GM10248 (cell line): Measurements from ENCODE around the gene RASGRP3.
A peak's percentile ranks its signal among the peaks of the same experiment; 100 is the strongest.

Experiments
- CTCF ChIA-PET: fragments of 300-600 bp; sonication (Branson Sonifier 250); formaldehyde crosslinking; extraction: SDS; loops from one replicate; lab custom pipeline; 2021; ENCODE audit warnings: antibody characterized with exemption; lab: Yijun Ruan, JAX
- POLR2A ChIA-PET: fragments of 350-650 bp; sonication (Branson Sonifier 250); formaldehyde crosslinking; extraction: SDS; loops from one replicate; lab custom pipeline; 2020; ENCODE audit warnings: antibody characterized with exemption; lab: Yijun Ruan, JAX
- DNase-seq: peaks from one replicate; pipeline ENCODE4 v3.0.0; 2012; ENCODE audit errors: extremely low spot score
- CTCF ChIP-seq: IDR thresholded peaks from 2 replicates; pipeline ENCODE4 v1.5.1; 2012; ENCODE audit warnings: mild to moderate bottlenecking, low read depth; ENCODE audit errors: extremely low read depth, missing control alignments, control extremely low read depth

The RASGRP3 gene

GRCh38 chr2:33577084-33577483, 100.6 kb downstream of the RASGRP3 start:
- CTCF ChIA-PET: interaction anchor here (0.7 to 1.1 kb wide), 2 partner anchors 9 to 205 kb away, joined by 3 read pairs; no protein-coding TSS in a partner anchor
- POLR2A ChIA-PET: no interaction called here
- no peak for DNase-seq
- no peak for TF ChIP-seq CTCF

- no peak for TF ChIP-seq CTCF
- ChIA-PET CTCF (interaction anchor here (0.7 to 1.1 kb wide), 2 partner anchors 9 to 205 kb away, joined by 3 read pairs; no protein-coding TSS in a partner anchor), POLR2A (no interaction called here)
- DNase-seq: no peak
These were observed 101.2 kb downstream of the RASGRP3 start for GRCh38 chr2:33577668-33578067.

- POLR2A ChIA-PET: no interaction called here
- no peak for TF ChIP-seq CTCF
- CTCF ChIA-PET: interaction anchor here (0.6 to 1.4 kb wide), 3 partner anchors 22 to 183 kb away, joined by 3 read pairs; no protein-coding TSS in a partner anchor
- DNase-seq: no peak
These were observed 102.8 kb downstream of the RASGRP3 start for GRCh38 chr2:33579227-33579626.

GRCh38 chr2:33581872-33582271, 105.4 kb downstream of the RASGRP3 start:
- CTCF ChIA-PET: interaction anchor here (0.9 to 3.6 kb wide), 8 partner anchors 8 to 187 kb away, joined by 3 to 41 read pairs (median 16); partner anchors contain the start of genes FAM98A and RASGRP3
- no peak for DNase-seq
- POLR2A ChIA-PET: no interaction called here
- no peak for TF ChIP-seq CTCF

- CTCF ChIA-PET: interaction anchor here (0.7 to 3.6 kb wide), 31 partner anchors 9 to 1827 kb away, joined by 3 to 41 read pairs (median 4); partner anchors contain the start of genes FAM98A and RASGRP3
- peak; percentile 78 for TF ChIP-seq CTCF
- DNase-seq: peak; percentile 28
- POLR2A ChIA-PET: no interaction called here
These were observed 106.9 kb downstream of the RASGRP3 start for GRCh38 chr2:33583194-33583938.

GRCh38 chr2:33586766-33587165, 110.3 kb downstream of the RASGRP3 start:
- CTCF ChIA-PET: interaction anchor here (1.0 to 1.4 kb wide), 4 partner anchors 9 to 174 kb away, joined by 3 to 5 read pairs (median 3); no protein-coding TSS in a partner anchor
- no peak for TF ChIP-seq CTCF
- POLR2A ChIA-PET: no interaction called here
- DNase-seq: no peak
